Measurements from ENCODE around the gene KIF20A.
A peak's percentile ranks its signal among the peaks of the same experiment; 100 is the strongest.
"Not testable (repeated sequence)": the region's sequence is repeated elsewhere in the genome, so short reads cannot be mapped to it uniquely, and the experiment has no call there.

The KIF20A gene

DNA sequence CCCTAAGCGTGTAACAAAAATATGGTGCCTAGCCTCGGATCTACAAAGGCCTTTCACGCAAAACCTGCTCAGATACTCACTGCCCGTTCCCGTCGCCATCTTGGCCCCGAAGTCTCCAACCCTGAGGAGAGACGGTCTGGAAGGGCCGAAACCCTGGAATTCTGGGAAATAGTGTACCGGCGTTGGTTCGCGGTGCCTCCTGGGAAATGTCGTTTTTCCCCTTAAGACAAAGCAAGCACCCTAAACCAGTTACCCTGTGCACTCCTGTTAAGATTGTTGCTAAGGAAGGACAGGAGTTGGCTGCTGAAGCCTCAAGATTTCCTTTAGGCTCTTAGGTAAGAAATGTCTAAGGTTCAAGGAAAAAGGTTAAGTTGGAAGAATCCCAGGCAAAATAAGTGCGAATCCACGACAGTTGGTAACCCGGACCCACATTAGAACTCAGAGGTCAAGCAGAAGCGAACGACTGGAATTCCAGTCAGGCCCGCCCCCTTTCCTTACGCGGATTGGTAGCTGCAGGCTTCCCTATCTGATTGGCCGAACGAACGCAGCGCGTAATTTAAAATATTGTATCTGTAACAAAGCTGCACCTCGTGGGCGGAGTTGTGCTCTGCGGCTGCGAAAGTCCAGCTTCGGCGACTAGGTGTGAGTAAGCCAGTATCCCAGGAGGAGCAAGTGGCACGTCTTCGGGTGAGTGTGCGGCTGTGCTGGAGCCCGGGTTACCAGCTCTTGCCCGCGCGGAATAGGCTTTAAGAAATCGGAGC is at the start of gene KIF20A, which contains the start of gene BRD8:
KIF20A (plus strand) TSS at position 597 of the 761 bp plus-strand sequence. CDS start 569 bp downstream, outside the sequence.
BRD8 (minus strand) TSS at position 115 of the 761 bp plus-strand sequence; CDS start at position 99, 16 bp downstream.
- DNase-seq: peak; percentile 98

GRCh38 chr5:138129347-138129746 is 49.6 kb upstream of the KIF20A start:
- no peak for DNase-seq

DNA sequence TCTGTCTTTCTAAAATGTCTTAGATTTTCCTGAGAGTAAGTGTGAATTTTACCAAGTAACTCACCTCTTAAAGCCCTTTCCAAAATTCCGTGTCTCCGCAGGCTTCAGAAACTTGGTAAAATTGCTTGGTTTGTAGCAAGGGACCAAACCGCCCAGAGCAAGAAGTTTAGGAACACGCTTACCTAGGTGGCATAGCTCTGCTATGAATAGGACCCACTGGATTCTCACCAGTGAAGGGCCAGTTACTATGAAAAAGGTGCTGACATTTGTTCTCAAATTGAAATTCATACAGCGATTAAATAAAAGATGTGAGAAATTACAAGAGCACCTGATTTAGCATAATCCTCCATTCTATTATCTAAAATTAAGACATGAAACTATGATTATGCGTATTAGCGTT is 46.4 kb upstream of the KIF20A start:
- no peak for DNase-seq

DNA sequence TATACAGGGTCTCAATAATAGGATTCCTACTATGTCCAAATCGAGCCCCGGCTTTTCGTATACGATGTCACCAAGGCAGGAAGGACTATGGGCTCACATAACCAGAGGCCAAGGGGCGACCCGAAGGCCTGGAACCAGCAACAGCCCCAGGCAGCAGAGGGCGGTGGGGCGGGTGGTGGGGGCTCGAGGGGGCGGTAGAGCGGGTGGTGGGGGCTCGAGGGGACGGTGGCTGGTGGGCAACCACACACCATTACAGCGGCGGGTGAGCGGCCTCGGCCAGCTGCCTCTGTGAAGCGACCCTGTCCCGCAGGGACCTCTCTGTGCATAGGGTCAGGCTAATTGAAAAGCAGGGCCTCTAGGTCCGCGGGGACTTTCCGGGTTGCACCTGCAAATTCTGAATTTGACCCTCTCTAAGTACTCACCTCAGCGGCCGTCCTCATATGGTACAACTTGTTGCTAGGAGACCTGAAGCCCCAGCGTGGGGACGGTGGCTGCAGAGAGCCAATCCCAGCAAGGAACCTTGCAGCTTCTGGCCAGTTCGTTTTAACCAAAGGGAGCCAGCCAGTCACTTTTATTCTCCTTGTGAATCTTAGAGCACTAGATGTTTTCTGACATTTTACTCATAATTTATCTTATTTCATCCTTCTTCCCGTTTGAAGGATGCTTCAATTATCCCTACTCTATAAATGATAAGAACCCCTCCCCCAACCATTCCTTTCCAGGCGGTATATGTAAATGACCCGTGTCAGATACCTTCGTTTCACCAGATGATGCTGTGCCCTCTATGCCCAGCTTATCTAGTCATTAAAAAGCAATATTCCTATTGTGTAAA is 39.7 kb upstream of the KIF20A start, which contains the start of gene NME5:
NME5 (minus strand) TSS at position 480 of the 832 bp plus-strand sequence. CDS start 648 bp downstream, outside the sequence.
- DNase-seq: peak; percentile 66

- no peak for DNase-seq
Observed at GRCh38 chr5:138139781-138140090, 39.2 kb upstream of the KIF20A start.

GRCh38 chr5:138140268-138140667 is 38.6 kb upstream of the KIF20A start:
- no peak for DNase-seq

DNA sequence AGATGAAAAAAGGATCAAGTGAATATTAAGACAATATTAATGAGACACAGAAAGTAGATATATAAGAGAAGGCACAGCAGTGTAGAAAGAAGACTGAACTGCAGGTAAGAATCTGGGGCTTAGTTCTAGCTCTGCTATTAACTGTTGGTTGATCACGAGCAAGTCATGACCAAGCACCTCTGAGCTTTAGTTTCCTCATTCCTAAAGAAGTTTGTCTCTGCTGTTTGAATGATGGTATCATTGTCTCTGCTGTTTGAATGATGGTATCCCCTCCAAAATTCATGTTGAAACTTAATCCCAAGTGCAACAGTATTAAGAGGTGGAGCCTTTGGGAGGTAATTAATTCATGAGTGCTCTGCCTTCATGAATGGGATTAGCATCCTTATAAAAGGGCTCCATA is 37.2 kb upstream of the KIF20A start:
- DNase-seq: peak; percentile 40

DNA sequence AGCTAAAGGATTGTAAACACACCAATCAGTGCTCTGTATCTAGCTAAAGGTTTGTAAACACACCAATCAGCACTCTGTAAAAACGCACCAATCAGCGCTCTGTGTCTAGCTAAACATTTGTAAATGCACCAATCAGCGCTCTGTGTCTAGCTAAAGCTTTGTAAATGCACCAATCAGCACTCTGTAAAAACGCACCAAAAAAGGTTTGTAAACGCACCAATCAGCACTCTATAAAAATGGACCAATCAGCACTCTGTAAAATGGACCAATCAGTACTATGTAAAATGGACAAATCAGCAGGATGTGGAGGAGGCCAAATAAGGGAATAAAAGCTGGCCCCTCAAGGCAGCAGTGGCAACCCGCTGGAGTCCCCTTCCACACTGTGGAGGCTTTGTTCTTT is 35.3 kb upstream of the KIF20A start:
- DNase-seq: not testable (repeated sequence)

DNA sequence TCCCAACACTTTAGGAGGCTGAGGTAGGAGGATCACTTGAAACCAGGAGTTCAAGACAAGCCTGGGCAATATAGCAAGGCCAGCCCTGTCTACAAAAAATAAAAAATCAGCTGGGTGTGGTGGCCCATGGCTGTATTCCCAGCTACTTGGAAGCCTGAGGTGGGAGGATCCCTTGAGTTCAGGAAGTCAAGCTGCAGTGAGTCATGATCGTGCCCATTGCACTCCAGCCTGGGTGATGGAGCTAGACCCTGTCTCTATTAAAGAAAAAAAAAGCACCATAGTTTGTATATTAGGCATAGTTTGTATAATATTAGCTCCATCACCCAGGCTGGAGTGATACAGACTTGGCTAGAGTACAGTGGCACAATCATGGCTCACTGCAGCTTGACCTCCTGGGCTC is 30.1 kb upstream of the KIF20A start:
- no peak for DNase-seq

- DNase-seq: peak; percentile 7
Observed at GRCh38 chr5:138149530-138149929, 29.4 kb upstream of the KIF20A start.

DNA sequence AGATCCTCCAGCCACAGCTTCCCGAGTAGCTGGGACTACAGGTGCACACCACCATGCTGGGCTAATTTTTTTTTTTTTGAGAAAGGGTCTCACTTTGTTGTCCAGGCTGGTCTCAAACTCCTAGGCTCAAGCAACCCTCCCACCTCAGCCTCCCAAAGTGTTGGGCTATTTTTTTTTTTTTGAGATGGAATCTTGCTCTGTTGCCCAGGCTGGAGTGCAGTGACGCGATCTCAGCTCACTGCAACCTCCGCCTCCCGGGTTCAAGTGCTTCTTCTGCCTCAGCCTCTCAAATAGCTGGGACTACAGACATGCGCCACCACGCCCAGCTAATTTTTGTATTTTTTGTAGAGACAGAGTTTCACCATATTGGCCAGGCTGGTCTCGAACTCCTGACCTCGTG is 22.9 kb upstream of the KIF20A start:
- not testable (repeated sequence) for DNase-seq

- DNase-seq: no peak
Observed at GRCh38 chr5:138157626-138158025, 21.3 kb upstream of the KIF20A start.

DNA sequence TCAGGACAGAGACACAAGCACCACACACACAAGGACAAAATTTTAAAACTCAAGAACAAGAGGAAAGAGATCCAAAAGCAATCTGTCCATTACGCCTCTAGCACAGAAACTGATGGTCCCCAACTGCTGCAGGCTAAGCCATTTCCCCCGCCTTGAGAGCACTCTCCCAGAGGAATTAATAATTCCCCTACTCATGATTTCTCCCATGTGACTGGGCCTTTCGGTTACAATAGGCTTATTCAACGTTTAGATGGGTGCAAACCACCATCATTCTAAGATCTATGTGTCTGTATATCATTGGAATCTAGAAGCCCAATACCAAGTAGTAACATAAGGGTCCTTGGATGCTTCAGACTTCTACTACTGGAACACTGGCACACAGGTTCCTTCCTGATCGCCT is 19.2 kb upstream of the KIF20A start:
- DNase-seq: no peak

DNA sequence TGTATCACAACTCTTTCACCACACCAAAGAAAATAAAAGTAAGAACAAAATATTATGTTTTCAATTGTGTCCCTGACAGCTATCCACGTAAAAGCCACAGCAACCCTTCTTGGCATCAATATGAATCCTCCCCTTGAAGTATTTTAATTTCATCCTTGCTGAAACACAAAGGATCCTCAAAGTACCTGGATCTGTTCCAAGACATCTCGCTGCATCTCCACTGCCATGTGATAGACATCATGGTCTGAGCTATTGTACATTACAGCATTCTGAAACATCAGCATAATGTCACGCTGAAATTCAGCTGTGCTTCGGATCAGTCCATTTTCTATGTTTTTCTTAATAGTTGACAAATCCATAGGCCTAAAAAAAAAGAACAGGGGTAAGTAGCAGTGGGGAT is 18.2 kb upstream of the KIF20A start:
- DNase-seq: no peak

GRCh38 chr5:138163721-138164120 is 15.2 kb upstream of the KIF20A start:
- DNase-seq: no peak

- no peak for DNase-seq
Observed at GRCh38 chr5:138169124-138169523, 9.8 kb upstream of the KIF20A start.

DNA sequence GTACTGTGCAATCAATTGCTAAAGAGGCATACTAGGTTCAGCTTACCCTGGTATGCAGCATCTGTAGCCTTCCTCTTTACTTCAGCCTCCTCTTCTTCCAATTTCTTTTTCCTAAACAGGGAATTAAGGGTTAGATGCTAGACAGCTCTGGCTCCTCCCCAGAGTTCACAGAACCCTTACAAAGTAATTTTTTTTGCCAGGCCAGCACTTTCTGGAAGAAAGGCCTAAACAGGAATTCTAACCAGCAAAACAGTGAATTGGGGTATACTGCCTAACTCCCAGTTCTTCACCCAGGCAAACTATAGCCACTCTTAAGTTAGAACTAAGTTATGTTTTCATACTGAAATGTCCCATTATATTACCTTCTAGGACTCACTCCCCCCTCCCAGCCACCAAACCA is 8.6 kb upstream of the KIF20A start:
- no peak for DNase-seq

DNA sequence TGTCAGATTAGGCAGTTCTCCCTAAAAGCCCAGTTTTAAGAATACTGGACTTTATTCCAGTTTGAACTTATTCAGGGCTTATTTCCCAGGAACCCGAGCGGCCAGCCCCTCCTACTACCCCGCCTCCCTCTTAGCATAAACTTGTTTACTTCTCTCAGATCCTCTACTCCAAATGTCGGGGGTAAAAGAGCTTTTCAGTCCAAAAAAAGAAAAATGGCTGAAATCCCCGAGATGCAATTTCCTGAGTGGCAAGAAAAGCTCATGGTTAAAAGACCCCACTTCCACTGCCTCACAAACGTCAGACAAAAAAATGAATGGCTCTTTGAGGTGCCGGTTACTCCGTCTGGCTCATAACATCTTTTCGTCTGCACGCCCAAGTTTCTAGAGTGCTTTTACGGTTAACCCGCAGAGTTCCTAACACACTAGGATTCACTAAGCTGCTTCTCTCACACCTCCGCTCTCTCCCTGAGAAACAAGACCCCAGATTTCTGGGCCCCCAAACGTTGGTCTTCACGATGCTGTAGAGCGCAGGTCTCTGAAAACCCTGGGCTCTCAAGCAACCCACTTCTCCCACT is 884 bp upstream of the KIF20A start:
- peak; percentile 34 for DNase-seq

DNA sequence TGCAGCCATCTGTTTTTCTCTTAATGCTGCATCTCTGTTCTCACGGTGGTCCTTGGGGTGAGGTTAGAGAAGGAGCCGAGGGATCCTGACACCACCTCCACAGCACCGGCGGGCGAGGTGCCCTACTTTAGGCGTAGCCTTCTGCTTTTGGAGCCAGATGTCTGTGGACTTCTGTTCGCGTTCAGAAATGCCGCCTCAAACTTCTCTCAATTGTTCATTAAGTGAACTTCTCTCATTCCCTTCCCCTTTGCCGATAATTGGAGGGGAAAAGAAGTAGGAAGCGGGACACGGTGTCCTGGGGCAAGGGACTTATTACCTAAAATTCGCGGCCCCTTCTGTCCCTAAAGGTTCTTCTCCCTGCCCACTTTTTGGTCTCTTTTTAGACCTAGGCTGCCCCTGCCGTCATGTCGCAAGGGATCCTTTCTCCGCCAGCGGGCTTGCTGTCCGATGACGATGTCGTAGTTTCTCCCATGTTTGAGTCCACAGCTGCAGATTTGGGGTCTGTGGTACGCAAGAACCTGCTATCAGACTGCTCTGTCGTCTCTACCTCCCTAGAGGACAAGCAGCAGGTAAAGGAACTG is 455 bp downstream of the KIF20A start:
- DNase-seq: peak; percentile 42

GRCh38 chr5:138180183-138180782 is 1.4 kb downstream of the KIF20A start:
- peak; percentile 72 for DNase-seq

GRCh38 chr5:138180841-138181240 is 1.9 kb downstream of the KIF20A start:
- DNase-seq: no peak

DNA sequence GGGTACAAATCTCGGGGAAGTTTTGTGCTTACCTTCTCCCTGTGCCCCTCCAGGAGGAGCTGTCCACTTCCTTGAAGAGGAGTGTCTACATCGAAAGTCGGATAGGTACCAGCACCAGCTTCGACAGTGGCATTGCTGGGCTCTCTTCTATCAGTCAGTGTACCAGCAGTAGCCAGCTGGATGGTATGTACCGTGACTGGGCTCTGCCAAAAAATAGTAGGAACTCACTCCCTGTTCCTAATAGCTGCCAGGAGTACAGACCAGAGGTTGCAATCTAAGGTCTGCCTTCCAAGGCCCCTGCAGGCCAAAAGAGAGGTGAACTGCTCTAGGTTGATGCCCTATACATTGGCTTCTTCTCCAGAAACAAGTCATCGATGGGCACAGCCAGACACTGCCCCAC is 3.9 kb downstream of the KIF20A start:
- DNase-seq: no peak

DNA sequence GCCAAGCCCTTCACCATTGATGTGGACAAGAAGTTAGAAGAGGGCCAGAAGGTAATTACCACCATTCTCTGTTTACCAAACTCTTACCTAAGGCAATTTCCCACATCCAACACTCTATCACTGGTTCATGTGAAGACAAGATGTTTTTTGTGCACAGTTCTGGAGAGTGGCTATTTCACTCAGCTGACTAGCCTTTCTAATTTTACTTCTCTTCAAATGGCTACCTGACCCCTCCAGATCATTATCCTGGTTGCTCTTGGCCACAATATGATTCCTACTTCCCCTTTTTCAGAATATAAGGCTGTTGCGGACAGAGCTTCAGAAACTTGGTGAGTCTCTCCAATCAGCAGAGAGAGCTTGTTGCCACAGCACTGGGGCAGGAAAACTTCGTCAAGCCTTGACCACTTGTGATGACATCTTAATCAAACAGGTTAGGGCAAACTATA is 7.1 kb downstream of the KIF20A start:
- no peak for DNase-seq
